Smooth muscle cell (in vitro differentiated cells): ENCODE results near the gene MICU1. TPM values are rescaled to one million over a fixed set of nuclear protein-coding genes. Genes with fewer than 3 reads are reported as not detected.

Experiments
- DNase-seq: peaks from one replicate; lab custom pipeline; 2025; ENCODE audit not compliant: unreplicated experiment; lab: John Stamatoyannopoulos, UW
- H2AFZ ChIP-seq: fragments of 200-600 bp; sonication (generic); 2 replicates; pipeline ENCODE4 v1.6.0; 2016; ENCODE audit warnings: antibody characterized with exemption, low read depth, mild to moderate bottlenecking
- H3F3A ChIP-seq: fragments of 200-600 bp; sonication (generic); 2 replicates; pipeline ENCODE4 v1.6.0; 2017; ENCODE audit warnings: antibody characterized with exemption, low read depth
- H3K27ac ChIP-seq: fragments of 200-600 bp; sonication (generic); 2 replicates; pipeline ENCODE4 v1.5.1; 2016; ENCODE audit warnings: low read depth, mild to moderate bottlenecking
- H3K27me3 ChIP-seq: fragments of 200-600 bp; sonication (generic); 2 replicates; pipeline ENCODE4 v1.6.1; 2016; ENCODE audit warnings: low read depth, mild to moderate bottlenecking
- H3K36me3 ChIP-seq: fragments of 200-600 bp; sonication (generic); 2 replicates; pipeline ENCODE4 v1.5.1; 2016; ENCODE audit warnings: low read depth
- H3K4me1 ChIP-seq: fragments of 200-600 bp; sonication (generic); 2 replicates; pipeline ENCODE4 v1.5.1; 2016; ENCODE audit warnings: low read depth
- H3K4me2 ChIP-seq: fragments of 200-600 bp; sonication (generic); 2 replicates; pipeline ENCODE4 v1.6.0; 2016; ENCODE audit warnings: mild to moderate bottlenecking
- H3K4me3 ChIP-seq: fragments of 200-600 bp; sonication (generic); 2 replicates; pipeline ENCODE4 v1.5.1; 2016; ENCODE audit warnings: mild to moderate bottlenecking
- H3K79me2 ChIP-seq: fragments of 200-600 bp; sonication (generic); 2 replicates; pipeline ENCODE4 v1.6.0; 2016; ENCODE audit warnings: low read depth, mild to moderate bottlenecking
- H3K9ac ChIP-seq: fragments of 200-600 bp; sonication (generic); 2 replicates; pipeline ENCODE4 v1.6.0; 2016; ENCODE audit warnings: low read depth
- H3K9me3 ChIP-seq: fragments of 200-600 bp; sonication (generic); replicated peaks from 2 replicates; pipeline ENCODE4 v1.5.1; 2016; ENCODE audit warnings: low read depth
- H4K20me1 ChIP-seq: fragments of 200-600 bp; sonication (generic); 2 replicates; pipeline ENCODE4 v1.6.0; 2016; ENCODE audit warnings: low read depth
- CTCF ChIP-seq: fragments of 200-600 bp; sonication (generic); IDR thresholded peaks from 2 replicates; pipeline ENCODE4 v1.5.1; 2017; ENCODE audit warnings: borderline replicate concordance, mild to moderate bottlenecking, antibody characterized with exemption; ENCODE audit not compliant: insufficient read depth, poor library complexity, severe bottlenecking
- WGBS: methylation state at CpG from one replicate; pipeline ENCODE4 v1.1.7; 2016; ENCODE audit warnings: low lambda C conversion rate; 5-methylcytosine and 5-hydroxymethylcytosine counted together
- polyA plus RNA-seq: library from polyadenylated mRNA; unstranded; fragments of >200 nt; fragmentation: Nextera tagmentation; extraction: Ambion mirVana; gene quantifications from 2 replicates; pipeline ENCODE4 v1.2.1, GENCODE V29; 2016
- total RNA-seq: library from RNA; depleted of rRNA; stranded (reverse); fragments of >200 nt; gene quantifications from 2 replicates; pipeline ENCODE4 v1.2.3, GENCODE V29; 2014

Gene MICU1
- total and polyA plus RNA-seq, 2 experiments from 2014 or later, result 35.0 to 35.1 TPM

DNA sequence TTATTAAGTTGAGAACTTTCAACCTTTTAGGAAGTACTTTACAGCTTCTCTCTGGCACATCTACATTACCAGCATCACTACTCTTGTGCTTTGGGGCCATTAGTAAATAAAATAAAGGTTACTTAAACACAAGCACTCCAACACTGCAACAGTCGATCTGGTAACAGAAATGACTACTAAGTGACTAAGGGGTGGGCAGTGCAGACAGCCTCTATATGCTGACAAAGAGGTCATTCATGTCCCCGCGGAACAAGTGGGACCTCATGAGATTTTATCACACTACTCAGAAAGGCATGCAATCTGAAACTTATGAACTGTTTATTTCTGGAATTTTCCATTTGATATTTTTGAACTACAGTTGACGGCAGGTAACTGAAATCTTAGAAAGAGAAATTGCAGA, 159.9 kb downstream of the MICU1 start:
- Histone ChIP-seq H3K27ac (no peak overlapping the region), H3K27me3 (no peaks in the 10 kb centered on the region), H3K4me1 (no peaks in the 10 kb centered on the region), H3K79me2 (no peaks in the 10 kb centered on the region), H3K4me2 (no peak overlapping the region), H2AFZ (no peak overlapping the region), H3K9me3 (no peaks in the 10 kb centered on the region), H4K20me1 (no peaks in the 10 kb centered on the region), H3K4me3 (no peak overlapping the region), H3K36me3 (peaks cover 4% of the 10 kb centered on the region), H3K9ac (no peak overlapping the region), H3F3A (no peaks in the 10 kb centered on the region)
- TF ChIP-seq CTCF, result no peak
- no peak for DNase-seq
- 47% methylated on average over 4 of the region's 4 CpGs for WGBS

- H3K36me3 ChIP-seq, result no peaks in the 10 kb centered on the region
- WGBS, result 51% methylated on average over 2 of the region's 2 CpGs
Measured at GRCh38 chr10:72464438-72464837, 161.4 kb downstream of the MICU1 start.

DNA sequence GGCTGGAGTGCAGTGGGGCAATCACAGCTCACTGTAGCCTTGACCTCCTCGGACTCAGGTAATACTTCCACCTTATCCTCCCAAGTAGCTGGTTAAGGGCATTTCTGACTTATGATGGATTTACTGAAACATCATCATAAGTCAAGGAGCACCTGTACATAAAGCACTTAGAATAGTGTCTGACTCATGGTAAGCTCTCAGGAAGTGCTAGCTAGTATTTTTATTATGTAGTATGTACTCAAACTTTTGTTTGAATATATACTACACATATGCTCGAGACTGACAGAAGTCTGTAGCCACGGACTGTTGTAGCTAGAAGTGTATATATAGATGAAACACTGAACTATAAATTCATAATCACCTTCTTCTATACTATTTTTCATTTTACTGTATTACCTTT, 163.6 kb downstream of the MICU1 start:
- no peak overlapping the region for H3K4me3 ChIP-seq
- no peaks in the 10 kb centered on the region for H3K4me1 ChIP-seq
- no peaks in the 10 kb centered on the region for H3K27me3 ChIP-seq
- H3K36me3 ChIP-seq, result no peaks in the 10 kb centered on the region
- no peak overlapping the region for H3K9ac ChIP-seq
- no peaks in the 10 kb centered on the region for H3K9me3 ChIP-seq
- no peak overlapping the region for H3K4me2 ChIP-seq
- no peak for DNase-seq
- no peaks in the 10 kb centered on the region for H3F3A ChIP-seq
- H2AFZ ChIP-seq, result no peak overlapping the region
- H3K79me2 ChIP-seq, result no peaks in the 10 kb centered on the region
- no peaks in the 10 kb centered on the region for H4K20me1 ChIP-seq
- H3K27ac ChIP-seq, result no peak overlapping the region
- 97% methylated on average over 3 of the region's 3 CpGs for WGBS
- no peak for TF ChIP-seq CTCF

More at GRCh38 chr10:72464438-72464837, 161.4 kb downstream of the MICU1 start:
- Histone ChIP-seq H4K20me1 (no peaks in the 10 kb centered on the region), H3K9me3 (no peaks in the 10 kb centered on the region), H3K4me1 (no peaks in the 10 kb centered on the region), H2AFZ (no peak overlapping the region), H3K27ac (no peak overlapping the region), H3F3A (no peaks in the 10 kb centered on the region), H3K4me3 (no peak overlapping the region), H3K4me2 (no peak overlapping the region), H3K79me2 (no peaks in the 10 kb centered on the region), H3K9ac (no peak overlapping the region), H3K27me3 (no peaks in the 10 kb centered on the region)
- TF ChIP-seq CTCF, result no peak
- no peak for DNase-seq

DNA sequence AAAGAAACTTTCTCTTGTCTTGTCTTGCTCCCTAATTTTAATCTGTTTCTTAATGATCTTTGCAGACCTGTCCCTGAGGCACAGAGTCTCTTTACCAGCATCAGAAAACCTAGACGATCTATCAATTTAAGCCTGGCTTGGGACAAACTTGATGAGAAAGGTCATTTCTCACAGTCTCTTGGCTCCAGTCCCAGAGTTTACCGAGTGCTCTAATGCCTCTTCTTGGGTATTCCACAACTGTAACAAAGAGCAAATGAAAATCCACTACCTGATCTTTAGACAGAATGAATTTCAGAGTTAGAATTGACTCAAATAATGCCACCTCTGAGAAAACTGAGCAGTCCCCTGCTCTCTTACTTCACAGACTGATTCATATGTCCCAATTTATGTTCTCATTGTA, 164.8 kb downstream of the MICU1 start:
- Histone ChIP-seq H3K79me2 (no peaks in the 10 kb centered on the region), H2AFZ (no peak overlapping the region), H3K9ac (no peak overlapping the region), H3K27ac (no peak overlapping the region), H3K4me3 (no peak overlapping the region), H3K9me3 (no peaks in the 10 kb centered on the region), H3K27me3 (no peaks in the 10 kb centered on the region), H3K36me3 (no peaks in the 10 kb centered on the region), H3F3A (no peaks in the 10 kb centered on the region), H4K20me1 (no peaks in the 10 kb centered on the region), H3K4me2 (no peak overlapping the region), H3K4me1 (peaks cover 4% of the 10 kb centered on the region)
- no peak for TF ChIP-seq CTCF
- WGBS, result 88% methylated on average over 2 of the region's 2 CpGs
- no peak for DNase-seq
